Measurements from ENCODE around the gene MRPL41.
"Not testable (repeated sequence)": the region's sequence is repeated elsewhere in the genome, so short reads cannot be mapped to it uniquely, and the experiment has no call there.

Gene MRPL41

DNA sequence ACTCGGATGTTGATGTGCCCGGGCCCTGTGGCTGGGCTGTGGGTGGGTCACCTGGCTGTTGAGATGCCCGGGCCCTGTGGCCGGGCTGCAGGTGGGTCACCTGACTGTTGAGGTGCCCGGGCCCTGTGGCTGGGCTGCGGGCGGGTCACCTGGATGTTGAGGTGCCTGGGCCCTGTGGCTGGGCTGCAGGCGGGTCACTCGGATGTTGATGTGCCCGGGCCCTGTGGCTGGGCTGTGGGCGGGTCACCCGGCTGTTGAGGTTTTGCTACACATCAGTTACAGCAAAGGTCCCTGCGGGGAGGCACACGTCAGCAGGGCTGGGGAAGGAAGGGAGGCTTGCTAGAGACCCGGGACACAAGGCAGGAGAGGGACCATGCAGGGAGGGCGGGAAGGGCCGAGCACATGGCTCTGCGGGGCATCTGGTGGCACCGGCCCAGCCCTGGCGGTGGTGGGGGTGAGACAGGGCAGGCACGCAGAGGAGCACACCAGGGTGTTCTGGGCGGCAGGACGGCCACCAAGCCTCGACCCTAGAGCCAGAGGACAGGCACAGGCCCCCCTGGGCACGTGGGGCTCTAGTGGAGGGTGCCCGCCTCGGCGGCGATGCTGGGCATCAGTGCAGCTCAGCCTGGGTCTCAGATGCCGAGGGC lies 36.9 kb upstream of the MRPL41 start:
- no peak overlapping the region for H2BK5ac ChIP-seq (ENCODE audit: low read length)
- peaks cover 2% of the 10 kb centered on the region for H3K79me1 ChIP-seq (ENCODE audit: low read depth, low read length)
- no peak for DNase-seq (ENCODE audit: low spot score)
- no peaks in the 10 kb centered on the region for H3K27me3 ChIP-seq (ENCODE audit: control insufficient read depth in 3 of 3, insufficient read depth in 3 of 3, low read depth in 1 of 3, low read length in 3 of 3)
- H3K4ac ChIP-seq (ENCODE audit: low read length): no peak overlapping the region
- no peak overlapping the region for H4K91ac ChIP-seq (ENCODE audit: low read depth, low read length, poor library complexity)
- H3K14ac ChIP-seq (ENCODE audit: low read length): no peak overlapping the region
- peak overlapping the region; percentile 47 for H2BK120ac ChIP-seq (ENCODE audit: low read depth, low read length)
- no peaks in the 10 kb centered on the region for H3K4me1 ChIP-seq (ENCODE audit: control insufficient read depth in 2 of 2, insufficient read depth in 1 of 2, low read depth in 1 of 2, low read length in 2 of 2)
- H3K23ac ChIP-seq (ENCODE audit: low read depth, low read length, poor library complexity): no peak overlapping the region
- H2BK12ac ChIP-seq (ENCODE audit: low read length): no peak overlapping the region
- H4K8ac ChIP-seq (ENCODE audit: low read depth, low read length): no peak overlapping the region
- H3K4me2 ChIP-seq (ENCODE audit: insufficient read depth, low read length, poor library complexity, severe bottlenecking): no peak overlapping the region
- H3K27ac ChIP-seq (replicated peaks; ENCODE audit: low read length): no peak overlapping the region
- no peaks in the 10 kb centered on the region for H3K36me3 ChIP-seq (replicated peaks in 1 of 2; ENCODE audit: control insufficient read depth in 2 of 2, insufficient read depth in 2 of 2, low read length in 2 of 2)
- WGBS, 2 donors (ENCODE audit: extremely low coverage in 2 of 2, insufficient read length in 2 of 2, insufficient replicate concordance in 1 of 2): no CpG with 5 or more reads among the region's 30 CpGs
- H2BK15ac ChIP-seq (ENCODE audit: low read length): peak overlapping the region; percentile 37
- H3K18ac ChIP-seq (ENCODE audit: low read length): peak overlapping the region; percentile 48
- no peak overlapping the region for H3K4me3 ChIP-seq (ENCODE audit: low read length in 2 of 2)
- peaks cover 0 to 2% of the 10 kb centered on the region in 2 donors for H3K9me3 ChIP-seq (replicated peaks in 1 of 2; ENCODE audit: control insufficient read depth in 2 of 2, insufficient read depth in 1 of 2, low read depth in 1 of 2, low read length in 2 of 2)
- H2AK5ac ChIP-seq (ENCODE audit: low read depth, low read length): peak overlapping the region; percentile 37
- H2AFZ ChIP-seq (ENCODE audit: low read length): no peak overlapping the region
- H3K9ac ChIP-seq (ENCODE audit: low read depth, low read length, poor library complexity): no peak overlapping the region

GRCh38 chr9:137515338-137515724 lies 36.3 kb upstream of the MRPL41 start:
- no peak overlapping the region for H2BK5ac ChIP-seq (ENCODE audit: low read length)
- peaks cover 0 to 2% of the 10 kb centered on the region in 2 donors for H3K9me3 ChIP-seq (replicated peaks in 1 of 2; ENCODE audit: control insufficient read depth in 2 of 2, insufficient read depth in 1 of 2, low read depth in 1 of 2, low read length in 2 of 2)
- H3K14ac ChIP-seq (ENCODE audit: low read length): no peak overlapping the region
- no peak overlapping the region for H3K4ac ChIP-seq (ENCODE audit: low read length)
- H2BK120ac ChIP-seq (ENCODE audit: low read depth, low read length): peak overlapping the region; percentile 47
- peak overlapping the region; percentile 37 for H2BK15ac ChIP-seq (ENCODE audit: low read length)
- no peak overlapping the region for H3K9ac ChIP-seq (ENCODE audit: low read depth, low read length, poor library complexity)
- no peak overlapping the region for H3K4me3 ChIP-seq (ENCODE audit: low read length in 2 of 2)
- H3K27me3 ChIP-seq (ENCODE audit: control insufficient read depth in 3 of 3, insufficient read depth in 3 of 3, low read depth in 1 of 3, low read length in 3 of 3): no peaks in the 10 kb centered on the region
- no peak overlapping the region for H2BK12ac ChIP-seq (ENCODE audit: low read length)
- H3K23ac ChIP-seq (ENCODE audit: low read depth, low read length, poor library complexity): no peak overlapping the region
- H4K8ac ChIP-seq (ENCODE audit: low read depth, low read length): no peak overlapping the region
- H2AFZ ChIP-seq (ENCODE audit: low read length): no peak overlapping the region
- no peaks in the 10 kb centered on the region for H3K36me3 ChIP-seq (replicated peaks in 1 of 2; ENCODE audit: control insufficient read depth in 2 of 2, insufficient read depth in 2 of 2, low read length in 2 of 2)
- peak overlapping the region; percentile 37 for H2AK5ac ChIP-seq (ENCODE audit: low read depth, low read length)
- H3K18ac ChIP-seq (ENCODE audit: low read length): peak overlapping the region; percentile 48
- no peak overlapping the region for H4K91ac ChIP-seq (ENCODE audit: low read depth, low read length, poor library complexity)
- H3K27ac ChIP-seq (replicated peaks; ENCODE audit: low read length): no peak overlapping the region
- no CpG with 5 or more reads among the region's 23 CpGs for WGBS, 2 donors (ENCODE audit: extremely low coverage in 2 of 2, insufficient read length in 2 of 2, insufficient replicate concordance in 1 of 2)
- DNase-seq (ENCODE audit: low spot score): no peak
- H3K4me2 ChIP-seq (ENCODE audit: insufficient read depth, low read length, poor library complexity, severe bottlenecking): no peak overlapping the region
- H3K79me1 ChIP-seq (ENCODE audit: low read depth, low read length): peaks cover 2% of the 10 kb centered on the region
- no peaks in the 10 kb centered on the region for H3K4me1 ChIP-seq (ENCODE audit: control insufficient read depth in 2 of 2, insufficient read depth in 1 of 2, low read depth in 1 of 2, low read length in 2 of 2)

GRCh38 chr9:137516144-137516917 lies 35.3 kb upstream of the MRPL41 start:
- WGBS, 2 donors (ENCODE audit: extremely low coverage in 2 of 2, insufficient read length in 2 of 2, insufficient replicate concordance in 1 of 2): no CpG with 5 or more reads among the region's 10 CpGs

DNA sequence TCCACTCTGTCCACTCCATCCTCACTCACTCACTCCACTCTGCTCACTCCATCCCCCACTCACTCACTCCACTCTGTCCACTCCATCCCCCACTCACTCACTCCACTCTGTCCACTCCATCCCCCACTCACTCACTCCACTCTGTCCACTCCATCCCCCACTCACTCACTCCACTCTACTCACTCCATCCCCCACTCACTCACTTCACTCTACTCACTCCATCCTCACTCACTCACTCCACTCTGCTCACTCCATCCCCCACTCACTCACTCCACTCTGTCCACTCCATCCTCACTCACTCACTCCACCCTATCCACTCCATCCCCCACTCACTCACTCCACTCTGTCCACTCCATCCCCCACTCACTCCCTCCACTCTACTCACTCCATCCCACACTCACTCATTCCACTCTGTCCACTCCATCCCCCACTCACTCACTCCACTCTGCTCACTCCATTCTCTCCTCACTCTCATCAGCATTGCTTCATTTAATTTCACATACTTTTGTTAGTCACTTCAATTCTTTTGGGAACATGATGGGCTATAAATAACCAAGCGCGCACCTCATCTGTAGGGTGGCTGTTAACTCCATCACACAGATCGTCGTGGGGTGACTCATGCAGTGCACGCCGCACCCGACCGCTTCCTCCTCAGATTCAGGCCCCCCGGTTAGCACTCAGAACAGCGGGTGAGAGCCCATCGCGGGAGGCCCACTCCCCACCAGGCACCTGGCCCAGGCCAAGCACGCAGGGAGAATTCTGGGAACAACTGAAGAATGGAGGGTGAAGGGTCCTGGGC lies 32.8 kb upstream of the MRPL41 start:
- H3K4me2 ChIP-seq (ENCODE audit: insufficient read depth, low read length, poor library complexity, severe bottlenecking); H3K14ac ChIP-seq (ENCODE audit: low read length); H4K8ac ChIP-seq (ENCODE audit: low read depth, low read length); H2BK15ac ChIP-seq (ENCODE audit: low read length); H4K91ac ChIP-seq (ENCODE audit: low read depth, low read length, poor library complexity); H3K36me3 ChIP-seq (replicated peaks in 1 of 2; ENCODE audit: control insufficient read depth in 2 of 2, insufficient read depth in 2 of 2, low read length in 2 of 2); H3K9me3 ChIP-seq (replicated peaks in 1 of 2; ENCODE audit: control insufficient read depth in 2 of 2, insufficient read depth in 1 of 2, low read depth in 1 of 2, low read length in 2 of 2); H2BK120ac ChIP-seq (ENCODE audit: low read depth, low read length); H2AK5ac ChIP-seq (ENCODE audit: low read depth, low read length); H2AFZ ChIP-seq (ENCODE audit: low read length); DNase-seq (ENCODE audit: low spot score); H3K27ac ChIP-seq (replicated peaks; ENCODE audit: low read length); H3K9ac ChIP-seq (ENCODE audit: low read depth, low read length, poor library complexity); H3K18ac ChIP-seq (ENCODE audit: low read length); H3K27me3 ChIP-seq (ENCODE audit: control insufficient read depth in 3 of 3, insufficient read depth in 3 of 3, low read depth in 1 of 3, low read length in 3 of 3); H3K4ac ChIP-seq (ENCODE audit: low read length); H3K79me1 ChIP-seq (ENCODE audit: low read depth, low read length); H2BK5ac ChIP-seq (ENCODE audit: low read length); H2BK12ac ChIP-seq (ENCODE audit: low read length); H3K4me1 ChIP-seq (ENCODE audit: control insufficient read depth in 2 of 2, insufficient read depth in 1 of 2, low read depth in 1 of 2, low read length in 2 of 2): not testable (repeated sequence)
- no CpG with 5 or more reads among the region's 13 CpGs for WGBS, 2 donors (ENCODE audit: extremely low coverage in 2 of 2, insufficient read length in 2 of 2, insufficient replicate concordance in 1 of 2)
- Histone ChIP-seq H3K23ac (ENCODE audit: low read depth, low read length, poor library complexity) (peak overlapping the region; percentile 73), H3K4me3 (ENCODE audit: low read length in 2 of 2) (peak overlapping the region in 1 of 2 donors; percentile 55)

More at GRCh38 chr9:137516144-137516917, 35.3 kb upstream of the MRPL41 start:
- H3K9ac ChIP-seq (ENCODE audit: low read depth, low read length, poor library complexity): no peak overlapping the region
- no peak overlapping the region for H3K27ac ChIP-seq (replicated peaks; ENCODE audit: low read length)
- no peak overlapping the region for H3K4me3 ChIP-seq (ENCODE audit: low read length in 2 of 2)
- H3K4me1 ChIP-seq (ENCODE audit: control insufficient read depth in 2 of 2, insufficient read depth in 1 of 2, low read depth in 1 of 2, low read length in 2 of 2): no peaks in the 10 kb centered on the region
- no peak overlapping the region for H3K23ac ChIP-seq (ENCODE audit: low read depth, low read length, poor library complexity)
- no peak for DNase-seq (ENCODE audit: low spot score)
- peaks cover 0 to 2% of the 10 kb centered on the region in 2 donors for H3K9me3 ChIP-seq (replicated peaks in 1 of 2; ENCODE audit: control insufficient read depth in 2 of 2, insufficient read depth in 1 of 2, low read depth in 1 of 2, low read length in 2 of 2)
- H3K79me1 ChIP-seq (ENCODE audit: low read depth, low read length): peaks cover 2% of the 10 kb centered on the region
- H3K18ac ChIP-seq (ENCODE audit: low read length): no peak overlapping the region
- peak overlapping the region; percentile 52 for H2AK5ac ChIP-seq (ENCODE audit: low read depth, low read length)
- no peak overlapping the region for H3K4me2 ChIP-seq (ENCODE audit: insufficient read depth, low read length, poor library complexity, severe bottlenecking)
- H2BK5ac ChIP-seq (ENCODE audit: low read length): no peak overlapping the region
- H2BK12ac ChIP-seq (ENCODE audit: low read length): no peak overlapping the region
- no peak overlapping the region for H4K8ac ChIP-seq (ENCODE audit: low read depth, low read length)
- no peak overlapping the region for H2BK15ac ChIP-seq (ENCODE audit: low read length)
- no peak overlapping the region for H2AFZ ChIP-seq (ENCODE audit: low read length)
- H3K4ac ChIP-seq (ENCODE audit: low read length): no peak overlapping the region
- no peaks in the 10 kb centered on the region for H3K36me3 ChIP-seq (replicated peaks in 1 of 2; ENCODE audit: control insufficient read depth in 2 of 2, insufficient read depth in 2 of 2, low read length in 2 of 2)
- no peak overlapping the region for H3K14ac ChIP-seq (ENCODE audit: low read length)
- no peak overlapping the region for H2BK120ac ChIP-seq (ENCODE audit: low read depth, low read length)
- no peaks in the 10 kb centered on the region for H3K27me3 ChIP-seq (ENCODE audit: control insufficient read depth in 3 of 3, insufficient read depth in 3 of 3, low read depth in 1 of 3, low read length in 3 of 3)
- no peak overlapping the region for H4K91ac ChIP-seq (ENCODE audit: low read depth, low read length, poor library complexity)
